Measurements from ENCODE around the gene SAPCD2. TPM values are rescaled to one million over a fixed set of nuclear protein-coding genes. Genes with fewer than 3 reads are reported as not detected.
"Not testable (repeated sequence)": the region's sequence is repeated elsewhere in the genome, so short reads cannot be mapped to it uniquely, and the experiment has no call there.

The SAPCD2 gene
- total RNA-seq, 1 donor from 2014 or later = 5.8 TPM

- DNase-seq = no peak
Measured at GRCh38 chr9:137048655-137049543, 21.5 kb downstream of the SAPCD2 start.

GRCh38 chr9:137046088-137046787 is 24.1 kb downstream of the SAPCD2 start, which contains the start of gene NPDC1:
Gene NPDC1 (minus strand): TSS chr9:137046177. CDS start chr9:137045989, 188 bp downstream.
- peak; percentile 38 for DNase-seq

- DNase-seq = no peak
Measured at GRCh38 chr9:137045294-137046087, 24.9 kb downstream of the SAPCD2 start.

- no peak for DNase-seq
Measured at GRCh38 chr9:137044502-137045177, 25.7 kb downstream of the SAPCD2 start.

GRCh38 chr9:137044037-137044436 is 26.3 kb downstream of the SAPCD2 start:
- DNase-seq = no peak

- DNase-seq = no peak
Measured at GRCh38 chr9:137042751-137043727, 27.3 kb downstream of the SAPCD2 start.

DNA sequence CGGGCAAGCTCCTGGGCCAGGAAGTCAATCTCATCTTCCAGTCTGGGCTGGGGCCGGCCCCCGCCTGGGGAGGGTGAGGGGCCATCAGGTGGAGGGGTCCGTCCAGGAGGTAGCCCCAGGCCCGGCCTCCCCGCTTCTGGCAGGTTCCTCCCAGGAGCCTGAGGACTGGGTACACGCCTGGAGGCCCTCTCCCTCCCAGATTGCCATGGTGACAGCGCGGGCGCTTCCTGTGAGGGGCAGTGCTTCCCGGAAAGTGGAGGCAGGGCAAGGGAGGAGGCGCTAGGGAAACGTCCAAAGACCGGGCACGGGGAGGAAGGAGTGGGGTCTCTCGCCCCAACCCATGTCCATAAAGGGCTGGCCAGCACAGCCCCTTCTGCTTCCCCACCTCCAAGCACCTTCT is 29.2 kb downstream of the SAPCD2 start:
- no peak for DNase-seq

DNA sequence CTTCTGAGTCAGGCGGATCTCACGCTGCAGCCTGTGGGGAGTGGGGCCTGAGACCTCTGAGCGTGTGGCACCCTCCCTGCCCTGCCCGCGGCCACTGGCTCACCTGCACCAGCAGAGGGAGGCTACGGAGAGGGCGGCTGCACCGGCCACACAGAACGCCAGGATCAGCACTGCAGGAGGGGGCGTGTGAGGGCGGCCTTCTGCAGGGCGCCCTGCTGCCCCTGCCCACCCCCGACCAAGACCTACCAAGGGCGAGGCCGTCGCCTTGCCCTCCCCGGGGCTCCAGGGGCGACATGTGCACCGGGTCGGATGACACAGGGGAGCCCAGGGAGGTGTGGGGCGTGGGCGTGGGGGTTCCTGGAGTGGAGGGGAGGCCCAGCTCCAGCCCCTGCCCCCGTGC is 29.8 kb downstream of the SAPCD2 start:
- no peak for DNase-seq

- no peak for DNase-seq
Measured at GRCh38 chr9:137039611-137040366, 30.6 kb downstream of the SAPCD2 start.

GRCh38 chr9:137038916-137039315 is 31.4 kb downstream of the SAPCD2 start:
- DNase-seq = no peak

DNA sequence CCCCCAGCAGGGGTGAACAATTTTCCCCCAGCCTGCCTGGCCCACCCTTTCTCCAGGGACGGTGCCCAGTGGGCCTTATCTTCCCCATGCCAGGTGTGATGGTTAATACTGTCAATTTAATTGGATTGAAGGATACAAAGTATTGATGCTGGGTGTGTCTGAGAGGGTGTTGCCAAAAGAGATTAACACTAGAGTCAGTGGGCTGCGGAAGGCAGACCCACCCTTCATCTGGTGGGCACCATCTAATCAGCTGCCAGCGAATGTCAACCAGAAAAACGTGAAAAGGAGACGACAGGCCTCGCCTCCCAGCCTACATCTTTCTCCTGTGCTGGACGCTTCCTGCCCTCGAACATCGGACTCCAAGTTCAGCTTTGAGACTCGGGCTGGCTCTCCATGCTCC is 32.9 kb downstream of the SAPCD2 start:
- no peak for DNase-seq

DNA sequence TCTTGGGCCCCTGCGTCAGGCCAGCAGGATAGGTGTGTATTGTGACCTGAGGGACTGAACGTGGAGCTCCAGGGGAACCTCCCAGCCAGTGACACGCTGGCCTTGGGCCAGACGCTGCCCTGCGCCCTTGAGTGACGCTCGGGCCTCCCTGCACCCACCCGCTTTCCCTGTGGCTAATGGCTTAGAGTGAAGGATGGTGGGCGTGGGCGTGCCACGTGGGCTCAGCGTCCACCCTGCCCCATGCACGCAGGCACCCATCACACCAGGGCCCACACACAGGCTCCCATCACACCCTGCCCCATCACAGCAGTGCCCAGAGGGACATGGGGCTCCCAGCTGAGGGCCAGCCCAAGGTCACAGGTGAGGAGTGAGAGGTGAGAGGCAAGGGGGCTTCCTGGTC is 33.3 kb downstream of the SAPCD2 start:
- DNase-seq = no peak

- no peak for DNase-seq
Measured at GRCh38 chr9:137035937-137036336, 34.4 kb downstream of the SAPCD2 start.

GRCh38 chr9:137035507-137035834 is 34.9 kb downstream of the SAPCD2 start:
- no peak for DNase-seq

DNA sequence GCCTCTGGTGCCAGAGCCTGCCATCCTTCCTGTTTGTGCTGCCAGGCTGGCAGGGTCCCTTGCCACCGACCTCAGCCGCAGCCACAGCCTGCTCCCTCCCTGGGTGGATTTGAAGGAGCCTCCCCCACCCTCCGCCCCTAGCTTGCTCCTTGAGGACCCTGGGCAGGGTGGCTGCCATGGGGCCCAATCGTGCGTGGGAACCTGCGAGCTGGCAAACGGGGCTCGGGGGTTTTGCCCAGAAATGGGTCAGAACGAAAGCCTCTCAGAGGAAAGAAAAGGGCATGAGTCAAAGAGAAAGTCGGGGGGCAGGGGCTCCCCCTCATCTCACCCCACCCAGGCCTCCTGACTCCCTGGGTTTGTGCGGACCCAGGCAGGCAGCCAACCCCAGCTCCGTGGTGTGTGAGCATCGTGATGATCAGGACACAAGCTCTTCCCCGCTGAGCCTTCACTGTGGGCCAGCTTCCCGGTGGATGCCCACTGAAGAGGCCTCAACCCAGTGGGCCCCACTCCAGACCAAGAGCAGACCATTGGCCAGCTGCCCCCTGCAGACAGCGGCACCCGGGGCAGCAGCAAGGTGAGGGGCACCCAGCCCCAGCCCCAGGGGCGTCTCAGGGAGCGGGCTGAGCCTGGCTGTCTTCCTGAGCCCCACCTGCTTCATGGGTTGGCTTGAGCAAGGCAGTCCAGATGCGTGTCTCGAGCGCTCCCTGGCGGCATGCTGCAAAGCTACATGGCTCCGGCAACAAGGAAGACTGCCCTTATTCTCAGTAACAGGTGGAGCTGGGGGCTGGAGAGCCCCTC is 35.4 kb downstream of the SAPCD2 start:
- DNase-seq = peak; percentile 76

DNA sequence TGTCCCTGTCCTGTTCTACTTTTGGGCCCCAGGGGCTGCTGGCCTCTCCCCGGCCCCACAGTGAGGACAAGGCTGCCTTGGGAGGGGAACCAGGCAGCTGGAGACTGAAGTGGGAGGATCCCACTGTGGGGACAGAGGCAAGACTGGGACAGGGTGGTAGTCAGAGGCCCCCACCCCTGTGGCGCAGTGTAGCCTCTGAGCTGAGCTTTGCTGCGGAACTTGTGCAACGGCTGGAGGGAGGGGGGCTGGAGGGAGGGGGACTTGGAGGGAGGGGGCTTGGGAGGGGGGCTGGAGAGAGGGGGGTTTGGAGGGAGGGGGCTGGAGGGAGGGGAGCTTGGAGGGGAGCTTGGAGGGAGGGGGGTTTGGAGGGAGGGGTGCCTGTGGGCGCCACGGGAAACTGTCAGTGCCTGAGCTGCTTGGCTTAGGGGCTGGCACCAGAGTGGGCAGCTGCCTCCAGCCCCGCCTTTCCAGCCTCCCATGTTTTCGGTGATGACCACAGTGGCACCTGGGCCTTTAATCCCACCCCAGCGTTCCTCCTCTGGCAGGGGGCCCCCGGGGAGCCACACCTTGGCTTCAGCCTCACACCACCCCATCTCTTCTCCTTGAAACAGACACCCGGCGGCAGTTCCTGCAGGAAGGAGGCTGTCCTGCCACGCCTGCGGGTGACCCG is 36.2 kb downstream of the SAPCD2 start:
- no peak for DNase-seq

DNA sequence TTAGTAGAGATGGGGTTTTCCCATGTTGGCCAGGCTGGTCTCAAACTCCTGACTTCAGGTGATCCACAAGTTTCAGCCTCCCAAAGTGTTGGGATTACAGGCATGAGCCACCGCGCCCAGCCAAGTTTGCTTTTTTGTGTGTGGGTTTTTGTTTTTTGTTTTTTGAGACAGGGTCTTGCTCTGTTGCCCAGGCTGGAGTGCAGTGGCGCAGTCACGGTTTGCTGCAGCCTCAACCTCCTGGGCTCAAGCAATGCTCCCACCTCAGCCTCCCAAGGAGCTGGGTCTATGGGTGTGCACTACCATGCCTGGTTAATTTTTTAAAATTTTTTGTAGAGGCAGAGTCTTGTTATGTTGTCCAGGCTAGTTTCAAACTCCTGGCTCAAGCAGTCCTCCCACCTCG is 36.9 kb downstream of the SAPCD2 start:
- DNase-seq = not testable (repeated sequence)

DNA sequence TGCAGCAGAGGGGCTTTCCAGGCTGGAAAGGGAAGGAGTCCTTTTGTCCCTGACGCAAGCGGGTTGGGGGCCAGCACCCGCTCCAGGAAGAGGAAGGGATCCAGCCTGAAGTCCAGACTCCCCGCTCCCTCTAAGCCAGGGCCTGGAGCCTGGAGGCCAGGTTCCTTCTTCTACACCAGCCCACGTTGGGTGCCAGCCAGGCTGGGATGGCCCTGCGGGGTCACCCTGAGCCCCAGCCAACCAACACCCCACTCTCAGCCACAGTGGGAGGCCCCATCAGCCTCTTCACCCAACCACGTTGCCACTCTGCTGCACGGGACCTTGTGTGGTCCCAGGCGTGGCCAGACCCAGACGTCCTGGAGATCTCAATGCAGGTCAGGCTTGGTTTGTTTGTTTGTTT is 37.5 kb downstream of the SAPCD2 start:
- DNase-seq = no peak

Measured in skin of body (tissue), 2 donors.